Renal cortical epithelial cell (primary cell): Measurements from ENCODE around the gene PSPH. TPM values are rescaled to one million over a fixed set of nuclear protein-coding genes. Genes with fewer than 3 reads are reported as not detected.
"Not testable (repeated sequence)": the region's sequence is repeated elsewhere in the genome, so short reads cannot be mapped to it uniquely, and the experiment has no call there.

Experiments used
- DNase-seq: peaks from one replicate; pipeline ENCODE4 v3.0.0-alpha.2; 2011; ENCODE audit warnings: low read depth
- total RNA-seq: library from RNA; depleted of rRNA; stranded (reverse); fragments of >200 nt; gene quantifications from 2 replicates; pipeline ENCODE4 v1.2.3, GENCODE V29; 2014

PSPH gene
- total RNA-seq = 42.7 and 90.6 TPM in 2 replicates

- peak; percentile 93 for DNase-seq
Measured at GRCh38 chr7:56051339-56052191, at the start of gene PSPH, which contains the start of gene CCT6A. Gene PSPH (minus strand): TSS chr7:56051444. CDS start chr7:56021212, 30,232 bp downstream. Gene CCT6A (plus strand): TSS chr7:56051765. CDS start chr7:56051849, 84 bp downstream.

- no peak for DNase-seq
Measured at GRCh38 chr7:56099653-56100052, 48.4 kb upstream of the PSPH start.

- DNase-seq = not testable (repeated sequence)
Measured at GRCh38 chr7:56098187-56099008, 47.2 kb upstream of the PSPH start.

- DNase-seq = peak; percentile 16
Measured at GRCh38 chr7:56097700-56098099, 46.5 kb upstream of the PSPH start.

GRCh38 chr7:56092789-56093531, 41.7 kb upstream of the PSPH start, which contains the start of gene PHKG1:
Gene PHKG1 (minus strand): TSS chr7:56092952. CDS start chr7:56088941, 4,011 bp downstream.
- DNase-seq = peak; percentile 35

- DNase-seq = not testable (repeated sequence)
Measured at GRCh38 chr7:56092388-56092787, 41.1 kb upstream of the PSPH start.

GRCh38 chr7:56091591-56091990, 40.3 kb upstream of the PSPH start:
- DNase-seq = no peak

GRCh38 chr7:56087445-56087844, 36.2 kb upstream of the PSPH start:
- no peak for DNase-seq

GRCh38 chr7:56086761-56087160, 35.5 kb upstream of the PSPH start:
- DNase-seq = no peak

GRCh38 chr7:56083150-56083785, 32.0 kb upstream of the PSPH start:
- DNase-seq = peak; percentile 32

GRCh38 chr7:56081626-56082340, 30.5 kb upstream of the PSPH start:
- DNase-seq = no peak

GRCh38 chr7:56080726-56081435, 29.6 kb upstream of the PSPH start:
- not testable (repeated sequence) for DNase-seq

- DNase-seq = no peak
Measured at GRCh38 chr7:56079450-56080185, 28.4 kb upstream of the PSPH start.

- no peak for DNase-seq
Measured at GRCh38 chr7:56078196-56078595, 27.0 kb upstream of the PSPH start.

GRCh38 chr7:56077681-56078080, 26.4 kb upstream of the PSPH start:
- DNase-seq = no peak

GRCh38 chr7:56074371-56074791, 23.1 kb upstream of the PSPH start:
- DNase-seq = peak; percentile 62

GRCh38 chr7:56066376-56066775, 15.1 kb upstream of the PSPH start:
- not testable (repeated sequence) for DNase-seq

- peak; percentile 74 for DNase-seq
Measured at GRCh38 chr7:56063882-56064625, 12.8 kb upstream of the PSPH start, which contains the start of gene SUMF2. Gene SUMF2 (plus strand): TSS chr7:56064286. CDS start chr7:56064312, 26 bp downstream.
